ENCODE results near the gene PLCB1. TPM values are rescaled to one million over a fixed set of nuclear protein-coding genes. Genes with fewer than 3 reads are reported as not detected.

PLCB1 gene
- total RNA-seq, 6 experiments from 2014 or later, result 17.2 to 25.7 (median 23.1) TPM

DNA sequence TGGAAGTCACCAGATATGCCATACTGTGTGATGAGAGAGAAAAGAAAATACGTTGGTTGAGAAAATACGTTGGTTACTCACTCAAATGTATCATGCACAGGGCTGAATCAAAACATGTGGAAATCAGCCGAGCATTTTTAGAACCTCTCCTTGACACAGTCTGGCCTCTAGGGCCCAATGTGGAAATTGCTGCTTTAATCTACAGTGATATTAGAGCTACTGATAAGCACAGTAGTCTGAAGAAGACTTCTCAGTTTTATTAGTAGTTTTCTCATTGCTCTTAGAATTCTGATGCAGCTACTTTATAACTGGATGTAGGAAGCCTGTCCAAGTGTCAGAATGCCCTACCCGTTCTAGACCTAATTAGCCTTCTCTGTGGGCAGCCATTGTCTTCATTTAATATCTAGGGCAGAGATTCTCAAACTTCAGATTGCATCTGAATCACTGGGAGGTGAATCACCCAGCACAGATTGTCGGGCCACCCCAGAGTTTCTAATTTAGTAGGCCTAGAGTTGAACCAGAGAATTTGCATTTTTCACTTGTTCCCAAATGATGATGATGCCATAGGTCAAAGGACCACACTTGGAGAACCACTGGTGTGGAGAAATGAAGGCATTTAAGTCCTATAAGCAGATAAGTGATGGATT lies 229.1 kb downstream of the PLCB1 start:
- peak overlapping the region; percentile 80 for H3K27ac Mint-ChIP-seq
- H3K9me3 Mint-ChIP-seq, result no peaks in the 10 kb centered on the region
- no peaks in the 10 kb centered on the region for H3K36me3 Mint-ChIP-seq (ENCODE audit: low read depth)
- peaks cover 36% of the 10 kb centered on the region for H3K4me1 Mint-ChIP-seq (ENCODE audit: low read depth)
- TF ChIP-seq, protein P1, sequence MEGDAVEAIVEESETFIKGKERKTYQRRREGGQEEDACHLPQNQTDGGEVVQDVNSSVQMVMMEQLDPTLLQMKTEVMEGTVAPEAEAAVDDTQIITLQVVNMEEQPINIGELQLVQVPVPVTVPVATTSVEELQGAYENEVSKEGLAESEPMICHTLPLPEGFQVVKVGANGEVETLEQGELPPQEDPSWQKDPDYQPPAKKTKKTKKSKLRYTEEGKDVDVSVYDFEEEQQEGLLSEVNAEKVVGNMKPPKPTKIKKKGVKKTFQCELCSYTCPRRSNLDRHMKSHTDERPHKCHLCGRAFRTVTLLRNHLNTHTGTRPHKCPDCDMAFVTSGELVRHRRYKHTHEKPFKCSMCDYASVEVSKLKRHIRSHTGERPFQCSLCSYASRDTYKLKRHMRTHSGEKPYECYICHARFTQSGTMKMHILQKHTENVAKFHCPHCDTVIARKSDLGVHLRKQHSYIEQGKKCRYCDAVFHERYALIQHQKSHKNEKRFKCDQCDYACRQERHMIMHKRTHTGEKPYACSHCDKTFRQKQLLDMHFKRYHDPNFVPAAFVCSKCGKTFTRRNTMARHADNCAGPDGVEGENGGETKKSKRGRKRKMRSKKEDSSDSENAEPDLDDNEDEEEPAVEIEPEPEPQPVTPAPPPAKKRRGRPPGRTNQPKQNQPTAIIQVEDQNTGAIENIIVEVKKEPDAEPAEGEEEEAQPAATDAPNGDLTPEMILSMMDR (IDR thresholded peaks at IDR 0.05), result peak; percentile 48; the same call in 1 of the 2 replicates
- peak; percentile 57 for DNase-seq
- peaks cover 2% of the 10 kb centered on the region; the same call in 1 of the 2 replicates for H3K27me3 Mint-ChIP-seq (ENCODE audit: insufficient read depth)
- peak overlapping the region; percentile 45 for H3K4me3 Mint-ChIP-seq

DNA sequence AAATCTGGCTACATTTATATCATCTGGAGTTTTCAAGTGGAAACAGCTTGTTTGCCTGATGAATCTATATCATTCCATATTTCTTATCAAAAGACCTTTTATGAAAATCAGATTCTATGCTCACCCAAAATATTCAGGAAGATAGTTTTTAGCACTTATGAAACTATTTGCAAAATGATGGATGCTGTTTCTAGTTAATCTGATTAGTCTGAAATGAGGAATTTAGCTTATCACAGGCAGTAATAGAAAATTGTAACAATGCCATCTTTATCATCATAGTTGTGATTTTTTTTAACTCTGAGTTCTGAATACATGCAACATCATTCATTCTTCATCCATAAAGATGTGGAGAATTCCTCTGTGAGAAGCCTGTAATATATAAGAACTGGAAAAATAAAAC lies 229.7 kb downstream of the PLCB1 start:
- no peak for DNase-seq
- peak overlapping the region; percentile 80; the same call in 1 of the 2 replicates for H3K27ac Mint-ChIP-seq
- no peaks in the 10 kb centered on the region for H3K9me3 Mint-ChIP-seq
- H3K36me3 Mint-ChIP-seq (ENCODE audit: low read depth), result no peaks in the 10 kb centered on the region
- H3K27me3 Mint-ChIP-seq (ENCODE audit: insufficient read depth), result no peaks in the 10 kb centered on the region
- H3K4me1 Mint-ChIP-seq (ENCODE audit: low read depth), result peaks cover 36% of the 10 kb centered on the region
- H3K4me3 Mint-ChIP-seq, result no peak overlapping the region
- TF ChIP-seq, protein P1 (IDR thresholded peaks at IDR 0.05), result no peak

DNA sequence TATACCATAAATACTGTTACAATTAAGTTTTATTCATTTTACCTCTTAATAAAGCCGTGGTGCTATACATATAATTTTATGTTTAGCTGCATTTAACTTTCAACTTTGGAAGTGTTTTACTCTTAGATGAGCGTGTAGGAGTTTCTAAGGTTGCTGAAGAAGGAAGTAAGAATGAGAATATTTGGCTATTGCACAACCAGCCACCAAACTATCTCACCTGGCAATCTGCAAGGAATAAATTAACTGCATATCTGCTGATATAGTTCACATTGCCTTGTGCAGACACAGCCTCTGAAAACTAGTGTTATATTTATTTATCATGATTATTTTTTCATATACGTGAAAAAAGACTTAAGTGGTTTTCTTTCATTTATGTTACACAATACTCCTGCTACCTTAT lies 230.4 kb downstream of the PLCB1 start:
- Mint-ChIP-seq H3K36me3 (ENCODE audit: low read depth) (no peaks in the 10 kb centered on the region), H3K27me3 (ENCODE audit: insufficient read depth) (no peaks in the 10 kb centered on the region), H3K4me1 (ENCODE audit: low read depth) (peaks cover 36% of the 10 kb centered on the region), H3K27ac (no peak overlapping the region), H3K9me3 (no peaks in the 10 kb centered on the region), H3K4me3 (no peak overlapping the region)
- DNase-seq, result no peak
- TF ChIP-seq, protein P1 (IDR thresholded peaks at IDR 0.05), result no peak

DNA sequence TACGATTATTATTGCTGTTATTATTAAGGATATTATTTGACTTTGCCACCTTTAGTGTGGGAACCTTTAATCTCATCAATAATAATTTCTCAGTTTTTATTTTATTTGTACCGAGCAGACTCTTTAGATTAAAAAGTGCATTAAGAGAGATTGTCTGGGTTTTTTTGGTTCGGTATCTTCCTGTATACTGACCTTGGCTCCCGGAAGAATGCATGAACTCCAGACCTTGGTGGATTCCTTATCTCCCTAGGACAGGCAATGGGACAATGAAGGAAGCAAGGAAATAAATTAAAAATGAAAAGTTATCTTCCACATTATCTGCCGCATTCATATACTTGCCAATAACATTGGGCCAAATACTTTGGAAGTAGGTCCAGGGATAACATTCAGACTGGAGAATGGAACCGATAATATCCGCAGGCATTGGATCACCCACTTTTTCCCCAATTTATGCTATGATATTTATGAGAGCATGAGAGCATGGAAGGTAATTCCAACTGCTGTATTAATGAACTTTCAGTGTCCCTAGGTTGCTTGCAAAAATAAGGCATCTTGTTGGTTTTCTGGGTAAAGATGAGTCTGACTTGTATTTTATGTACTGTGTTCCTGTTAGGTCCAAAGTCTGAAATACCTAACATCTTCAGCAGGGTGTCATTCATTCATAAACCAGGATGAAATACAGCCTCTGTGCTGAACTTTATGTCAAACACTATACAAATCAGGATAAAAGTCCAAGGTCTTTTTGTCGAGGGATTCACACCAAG lies 232.1 kb downstream of the PLCB1 start:
- no peak overlapping the region for H3K4me3 Mint-ChIP-seq
- H3K36me3 Mint-ChIP-seq (ENCODE audit: low read depth), result no peaks in the 10 kb centered on the region
- DNase-seq, result no peak
- TF ChIP-seq, protein P1 (IDR thresholded peaks at IDR 0.05), result no peak
- H3K9me3 Mint-ChIP-seq, result no peaks in the 10 kb centered on the region
- no peak overlapping the region for H3K27ac Mint-ChIP-seq
- H3K4me1 Mint-ChIP-seq (ENCODE audit: low read depth), result peaks cover 36% of the 10 kb centered on the region
- H3K27me3 Mint-ChIP-seq (ENCODE audit: insufficient read depth), result no peaks in the 10 kb centered on the region

DNA sequence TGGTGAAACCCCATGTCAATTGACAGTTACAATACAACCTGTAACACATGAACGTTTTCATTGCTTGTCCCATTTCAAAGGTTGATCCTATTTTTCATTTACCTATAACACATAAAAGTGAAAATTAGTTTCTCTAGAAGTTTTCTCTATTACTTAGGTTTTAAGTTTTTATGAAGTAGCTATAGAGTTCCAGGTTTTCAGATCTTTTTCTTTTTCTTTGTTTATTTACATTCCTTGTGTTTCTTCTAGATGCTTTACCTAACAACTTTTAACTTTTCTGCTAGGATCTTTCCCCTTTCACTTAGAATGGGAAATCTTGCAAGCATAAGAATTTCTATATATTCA lies 232.6 kb downstream of the PLCB1 start:
- TF ChIP-seq, protein P1 (IDR thresholded peaks at IDR 0.05), result no peak
- no peaks in the 10 kb centered on the region for H3K27me3 Mint-ChIP-seq (ENCODE audit: insufficient read depth)
- H3K27ac Mint-ChIP-seq, result no peak overlapping the region
- no peak overlapping the region for H3K4me3 Mint-ChIP-seq
- peaks cover 35% of the 10 kb centered on the region for H3K4me1 Mint-ChIP-seq (ENCODE audit: low read depth)
- H3K9me3 Mint-ChIP-seq, result no peaks in the 10 kb centered on the region
- no peaks in the 10 kb centered on the region for H3K36me3 Mint-ChIP-seq (ENCODE audit: low read depth)
- no peak for DNase-seq

Data from HFFc6 (cell line).